Measurements from ENCODE around the gene PBX4.

- TF ChIP-seq CTCF (IDR thresholded peaks at IDR 0.05; ENCODE audit: low read length) = no peak
- TF ChIP-seq EZH2 (IDR thresholded peaks at IDR 0.05; ENCODE audit: borderline replicate concordance, low read length) = no peak
These were observed 43.1 kb downstream of the PBX4 start for GRCh38 chr19:19575411-19575810.

Data from OCI-LY1 (cell line).